ENCODE measurements around the gene RAB3C. TPM values are rescaled to one million over a fixed set of nuclear protein-coding genes. Genes with fewer than 3 reads are reported as not detected.

The RAB3C gene
- total RNA-seq, 1 experiment from 2014 or later = not detected

GRCh38 chr5:58622936-58623871, 40.3 kb downstream of the RAB3C start:
- BruUV-seq (replicated peaks) = no TSS peak
- no peaks in the 10 kb centered on the region for H3K4me1 Mint-ChIP-seq (ENCODE audit: insufficient read depth, unreplicated experiment)
- no peak for DNase-seq (ENCODE audit: unreplicated experiment)
- no peaks in the 10 kb centered on the region for H3K36me3 Mint-ChIP-seq (ENCODE audit: insufficient read depth, unreplicated experiment)
- TF ChIP-seq CTCF (IDR thresholded peaks at IDR 0.05; ENCODE audit: unreplicated experiment) = no peak
- H3K27ac Mint-ChIP-seq (ENCODE audit: low read depth, unreplicated experiment) = no peak overlapping the region
- no peak overlapping the region for H3K4me3 Mint-ChIP-seq (ENCODE audit: unreplicated experiment)
- intact Hi-C loops (cut with micrococcal nuclease) = no loop called here
- no peaks in the 10 kb centered on the region for H3K9me3 Mint-ChIP-seq (ENCODE audit: unreplicated experiment)
- POLR2A ChIA-PET = interaction anchor here (1.0 kb wide), 1 partner anchor 35 kb away, joined by 3 read pairs; no protein-coding TSS in a partner anchor
- CTCF ChIA-PET = no interaction called here
- H3K27me3 Mint-ChIP-seq (ENCODE audit: insufficient read depth, unreplicated experiment) = peaks cover 72% of the 10 kb centered on the region

DNA sequence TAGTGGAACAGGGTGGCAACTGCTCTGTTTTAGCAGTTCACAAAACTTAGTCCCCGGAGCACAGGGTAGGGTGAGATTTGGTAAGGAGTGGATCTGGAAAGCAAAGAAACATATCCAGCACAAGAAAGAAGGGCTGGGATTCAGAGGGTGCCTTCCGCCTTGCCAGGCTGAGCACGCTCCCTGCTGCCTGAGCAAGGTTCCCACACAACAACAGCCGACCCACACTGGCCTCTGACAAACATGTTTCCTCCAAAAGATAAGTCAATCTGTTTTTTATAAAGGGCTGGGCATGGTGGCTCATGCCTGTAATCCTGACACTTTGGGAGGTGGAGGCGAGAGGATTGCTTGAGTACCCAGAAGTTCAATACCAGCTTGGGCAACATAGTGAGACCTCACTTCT, 45.8 kb downstream of the RAB3C start:
- Mint-ChIP-seq H3K9me3 (ENCODE audit: unreplicated experiment) (no peaks in the 10 kb centered on the region), H3K4me1 (ENCODE audit: insufficient read depth, unreplicated experiment) (no peaks in the 10 kb centered on the region), H3K4me3 (ENCODE audit: unreplicated experiment) (no peak overlapping the region), H3K36me3 (ENCODE audit: insufficient read depth, unreplicated experiment) (no peaks in the 10 kb centered on the region), H3K27ac (ENCODE audit: low read depth, unreplicated experiment) (no peak overlapping the region), H3K27me3 (ENCODE audit: insufficient read depth, unreplicated experiment) (peaks cover 69% of the 10 kb centered on the region)
- no peak for TF ChIP-seq CTCF (IDR thresholded peaks at IDR 0.05; ENCODE audit: unreplicated experiment)
- CTCF ChIA-PET = no interaction called here
- POLR2A ChIA-PET = no interaction called here
- no peak for DNase-seq (ENCODE audit: unreplicated experiment)
- intact Hi-C loops (cut with micrococcal nuclease) = no loop called here
- no TSS peak for BruUV-seq (replicated peaks)

DNA sequence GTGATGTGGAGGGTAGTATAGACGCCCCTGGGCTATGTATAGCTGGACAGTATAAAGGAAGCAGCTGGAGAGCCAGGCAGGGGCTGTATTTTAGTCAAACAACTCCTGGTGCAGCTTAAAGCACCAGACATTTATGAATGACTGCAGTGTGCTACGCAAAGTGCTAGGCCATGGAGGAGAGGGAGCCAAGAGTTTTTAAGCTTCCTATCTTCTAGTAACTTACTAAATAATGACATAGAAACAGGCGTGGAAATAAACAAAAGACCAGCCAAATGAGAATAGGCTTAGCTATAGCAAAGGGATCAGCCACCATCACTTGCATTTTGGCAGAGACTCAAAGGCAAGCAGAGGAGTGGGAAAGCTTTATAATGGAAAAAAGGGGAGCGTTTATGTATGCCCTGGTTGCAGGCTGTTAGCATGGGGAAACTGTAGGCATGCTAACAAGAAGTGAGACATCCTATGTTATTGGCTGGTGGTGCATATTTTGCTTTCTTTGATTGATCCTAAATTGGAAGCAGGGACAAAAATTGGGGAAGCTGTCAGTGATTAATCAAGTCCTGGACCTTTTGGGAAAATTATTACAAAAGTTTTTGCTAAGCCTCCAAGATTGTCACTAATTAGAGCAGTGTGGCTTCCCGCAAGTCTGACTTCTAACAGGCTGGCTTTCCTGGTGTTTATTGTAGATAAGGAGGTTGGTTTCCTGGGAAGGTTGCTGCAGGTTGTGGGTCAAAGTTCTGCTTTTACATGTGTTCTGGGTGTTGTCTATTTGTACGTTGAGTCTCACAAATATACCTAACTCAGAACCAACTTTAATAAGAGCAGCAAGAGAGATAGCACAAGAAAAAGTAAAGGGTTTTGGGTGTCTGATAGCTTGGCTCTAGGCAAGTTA, 46.6 kb downstream of the RAB3C start:
- H3K4me1 Mint-ChIP-seq (ENCODE audit: insufficient read depth, unreplicated experiment) = no peaks in the 10 kb centered on the region
- ChIA-PET CTCF (no interaction called here), POLR2A (no interaction called here)
- peaks cover 65% of the 10 kb centered on the region for H3K27me3 Mint-ChIP-seq (ENCODE audit: insufficient read depth, unreplicated experiment)
- no peak for DNase-seq (ENCODE audit: unreplicated experiment)
- intact Hi-C loops (cut with micrococcal nuclease) = no loop called here
- no peak overlapping the region for H3K4me3 Mint-ChIP-seq (ENCODE audit: unreplicated experiment)
- no TSS peak for BruUV-seq (replicated peaks)
- H3K27ac Mint-ChIP-seq (ENCODE audit: low read depth, unreplicated experiment) = no peak overlapping the region
- H3K9me3 Mint-ChIP-seq (ENCODE audit: unreplicated experiment) = no peaks in the 10 kb centered on the region
- H3K36me3 Mint-ChIP-seq (ENCODE audit: insufficient read depth, unreplicated experiment) = no peaks in the 10 kb centered on the region
- no peak for TF ChIP-seq CTCF (IDR thresholded peaks at IDR 0.05; ENCODE audit: unreplicated experiment)

GRCh38 chr5:58631895-58632294, 49.0 kb downstream of the RAB3C start:
- H3K4me3 Mint-ChIP-seq (ENCODE audit: unreplicated experiment) = no peak overlapping the region
- intact Hi-C loops (cut with micrococcal nuclease) = no loop called here
- H3K27me3 Mint-ChIP-seq (ENCODE audit: insufficient read depth, unreplicated experiment) = peaks cover 84% of the 10 kb centered on the region
- H3K36me3 Mint-ChIP-seq (ENCODE audit: insufficient read depth, unreplicated experiment) = no peaks in the 10 kb centered on the region
- TF ChIP-seq CTCF (IDR thresholded peaks at IDR 0.05; ENCODE audit: unreplicated experiment) = no peak
- ChIA-PET POLR2A (interaction anchor here (0.6 kb wide), 1 partner anchor 12 kb away, joined by 4 read pairs; no protein-coding TSS in a partner anchor), CTCF (no interaction called here)
- no peaks in the 10 kb centered on the region for H3K4me1 Mint-ChIP-seq (ENCODE audit: insufficient read depth, unreplicated experiment)
- no TSS peak for BruUV-seq (replicated peaks)
- DNase-seq (ENCODE audit: unreplicated experiment) = no peak
- no peaks in the 10 kb centered on the region for H3K9me3 Mint-ChIP-seq (ENCODE audit: unreplicated experiment)
- no peak overlapping the region for H3K27ac Mint-ChIP-seq (ENCODE audit: low read depth, unreplicated experiment)
